ENCODE data around the gene CCL2.
"Not testable (repeated sequence)": the region's sequence is repeated elsewhere in the genome, so short reads cannot be mapped to it uniquely, and the experiment has no call there.

CCL2 gene

GRCh38 chr17:34254651-34255380 is at the start of gene CCL2:
CCL2 (plus strand) TSS chr17:34255285; CDS start chr17:34255350, 65 bp downstream.
- no peak for DNase-seq

- DNase-seq, result no peak
Observed at GRCh38 chr17:34205401-34205800, 49.7 kb upstream of the CCL2 start.

- DNase-seq, result no peak
Observed at GRCh38 chr17:34206569-34206968, 48.5 kb upstream of the CCL2 start.

GRCh38 chr17:34207572-34207971 is 47.5 kb upstream of the CCL2 start:
- no peak for DNase-seq

- no peak for DNase-seq
Observed at GRCh38 chr17:34218748-34219147, 36.3 kb upstream of the CCL2 start.

- no peak for DNase-seq
Observed at GRCh38 chr17:34219405-34219804, 35.7 kb upstream of the CCL2 start.

- no peak for DNase-seq
Observed at GRCh38 chr17:34220045-34220751, 34.9 kb upstream of the CCL2 start.

GRCh38 chr17:34220752-34221395 is 34.2 kb upstream of the CCL2 start:
- DNase-seq, result no peak

- no peak for DNase-seq
Observed at GRCh38 chr17:34221411-34221810, 33.7 kb upstream of the CCL2 start.

- DNase-seq, result no peak
Observed at GRCh38 chr17:34222722-34223497, 32.2 kb upstream of the CCL2 start.

- DNase-seq, result no peak
Observed at GRCh38 chr17:34225046-34225445, 30.0 kb upstream of the CCL2 start.

GRCh38 chr17:34226011-34226743 is 28.9 kb upstream of the CCL2 start:
- DNase-seq, result no peak

GRCh38 chr17:34226744-34227034 is 28.4 kb upstream of the CCL2 start:
- DNase-seq, result no peak

- not testable (repeated sequence) for DNase-seq
Observed at GRCh38 chr17:34227293-34227692, 27.8 kb upstream of the CCL2 start.

GRCh38 chr17:34227707-34228106 is 27.4 kb upstream of the CCL2 start:
- no peak for DNase-seq

- DNase-seq, result no peak
Observed at GRCh38 chr17:34228781-34229180, 26.3 kb upstream of the CCL2 start.

GRCh38 chr17:34230342-34230741 is 24.7 kb upstream of the CCL2 start:
- no peak for DNase-seq

GRCh38 chr17:34234616-34235015 is 20.5 kb upstream of the CCL2 start:
- no peak for DNase-seq

- DNase-seq, result no peak
Observed at GRCh38 chr17:34235389-34236028, 19.6 kb upstream of the CCL2 start.

- DNase-seq, result no peak
Observed at GRCh38 chr17:34236281-34236892, 18.7 kb upstream of the CCL2 start.

- DNase-seq, result no peak
Observed at GRCh38 chr17:34237458-34237857, 17.6 kb upstream of the CCL2 start.

GRCh38 chr17:34241062-34241461 is 14.0 kb upstream of the CCL2 start:
- no peak for DNase-seq

Measured in stimulated activated CD4-positive, alpha-beta T cell treated with anti-CD3 and anti-CD28 coated beads, Interleukin-1b, Interleukin-23, amount 100 ng/mL, for 48 hours (primary cell).